Cardiac muscle cell (in vitro differentiated cells and primary cell): Measurements from ENCODE around the gene FEZ2. TPM values are rescaled to one million over a fixed set of nuclear protein-coding genes. Genes with fewer than 3 reads are reported as not detected.

Experiments
- DNase-seq, 2 donors: peaks; one replicate each; pipeline versions ENCODE4 v3.0.0 to v3.0.0-alpha.2; 2010 to 2017; ENCODE audit warnings: low read depth in 1 of 2, low spot score in 1 of 2
- H3K27ac ChIP-seq: fragments of 200-600 bp; sonication (generic); 2 replicates; pipeline ENCODE4 v1.5.1; 2016
- H3K27me3 ChIP-seq: fragments of 200-600 bp; sonication (generic); 2 replicates; pipeline ENCODE4 v1.6.0; 2016; ENCODE audit warnings: control low read depth
- H3K36me3 ChIP-seq: fragments of 200-600 bp; sonication (generic); 2 replicates; pipeline ENCODE4 v1.5.1; 2016; ENCODE audit warnings: control low read depth
- H3K4me1 ChIP-seq: fragments of 200-600 bp; sonication (generic); 2 replicates; pipeline ENCODE4 v1.8.1; 2017; ENCODE audit warnings: low read depth, mild to moderate bottlenecking, mixed run types
- H3K4me3 ChIP-seq: fragments of 200-600 bp; sonication (generic); 2 replicates; pipeline ENCODE4 v1.5.1; 2016; ENCODE audit warnings: mild to moderate bottlenecking
- H3K9me3 ChIP-seq: fragments of 200-600 bp; sonication (generic); 2 replicates; pipeline ENCODE4 v1.5.1; 2017; ENCODE audit warnings: low read depth, mild to moderate bottlenecking, control low read depth
- polyA plus RNA-seq: library from polyadenylated mRNA; unstranded; fragments of >200 nt; fragmentation: Nextera tagmentation; extraction: Ambion mirVana; gene quantifications from 2 replicates; pipeline ENCODE4 v1.2.1, GENCODE V29; 2016
- total RNA-seq: library from RNA; depleted of rRNA; stranded (reverse); fragments of >200 nt; gene quantifications from 2 replicates; pipeline ENCODE4 v1.2.3, GENCODE V29; 2016
- TF ChIP-seq, protein P1 (sequence below): IDR thresholded peaks from 2 replicates; pipeline ENCODE4 v1.5.1; 2012; ENCODE audit warnings: low read depth, mild to moderate bottlenecking, low read length

Gene FEZ2
- total and polyA plus RNA-seq, 2 experiments from 2014 or later, result 10.8 to 17.3 TPM

DNA sequence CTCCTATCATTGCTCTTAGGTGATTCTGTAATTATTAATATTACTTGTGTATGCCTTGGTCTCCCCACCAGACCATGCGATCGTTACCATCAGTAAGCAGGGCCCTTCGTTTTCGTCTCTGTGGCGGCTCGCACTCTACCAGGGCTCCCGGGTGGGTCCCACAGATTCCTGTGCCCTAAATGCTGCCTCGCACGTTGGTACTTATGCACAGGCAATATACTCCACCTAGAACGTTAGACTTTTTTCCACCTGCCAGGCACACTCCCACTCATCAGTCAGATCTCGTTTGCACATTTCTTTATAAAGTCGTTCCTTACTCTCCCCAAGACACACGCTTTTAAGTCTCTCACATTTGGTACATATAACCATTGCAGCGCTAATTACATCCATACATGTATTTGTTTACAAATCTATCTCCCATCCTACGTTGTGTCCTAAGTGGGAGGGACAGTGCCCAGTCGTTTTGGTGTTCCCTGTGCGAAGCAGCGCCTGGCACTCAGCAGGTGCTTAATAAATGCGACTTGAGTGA, 901 bp downstream of the FEZ2 start:
- Histone ChIP-seq H3K4me3 (peak overlapping the region; percentile 94), H3K36me3 (no peaks in the 10 kb centered on the region), H3K4me1 (no peaks in the 10 kb centered on the region), H3K27me3 (no peaks in the 10 kb centered on the region), H3K27ac (peak overlapping the region; percentile 96), H3K9me3 (no peaks in the 10 kb centered on the region)
- TF ChIP-seq, protein P1, sequence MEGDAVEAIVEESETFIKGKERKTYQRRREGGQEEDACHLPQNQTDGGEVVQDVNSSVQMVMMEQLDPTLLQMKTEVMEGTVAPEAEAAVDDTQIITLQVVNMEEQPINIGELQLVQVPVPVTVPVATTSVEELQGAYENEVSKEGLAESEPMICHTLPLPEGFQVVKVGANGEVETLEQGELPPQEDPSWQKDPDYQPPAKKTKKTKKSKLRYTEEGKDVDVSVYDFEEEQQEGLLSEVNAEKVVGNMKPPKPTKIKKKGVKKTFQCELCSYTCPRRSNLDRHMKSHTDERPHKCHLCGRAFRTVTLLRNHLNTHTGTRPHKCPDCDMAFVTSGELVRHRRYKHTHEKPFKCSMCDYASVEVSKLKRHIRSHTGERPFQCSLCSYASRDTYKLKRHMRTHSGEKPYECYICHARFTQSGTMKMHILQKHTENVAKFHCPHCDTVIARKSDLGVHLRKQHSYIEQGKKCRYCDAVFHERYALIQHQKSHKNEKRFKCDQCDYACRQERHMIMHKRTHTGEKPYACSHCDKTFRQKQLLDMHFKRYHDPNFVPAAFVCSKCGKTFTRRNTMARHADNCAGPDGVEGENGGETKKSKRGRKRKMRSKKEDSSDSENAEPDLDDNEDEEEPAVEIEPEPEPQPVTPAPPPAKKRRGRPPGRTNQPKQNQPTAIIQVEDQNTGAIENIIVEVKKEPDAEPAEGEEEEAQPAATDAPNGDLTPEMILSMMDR, result no peak
- peak in 1 of 2 donors; percentile 5 for DNase-seq

DNA sequence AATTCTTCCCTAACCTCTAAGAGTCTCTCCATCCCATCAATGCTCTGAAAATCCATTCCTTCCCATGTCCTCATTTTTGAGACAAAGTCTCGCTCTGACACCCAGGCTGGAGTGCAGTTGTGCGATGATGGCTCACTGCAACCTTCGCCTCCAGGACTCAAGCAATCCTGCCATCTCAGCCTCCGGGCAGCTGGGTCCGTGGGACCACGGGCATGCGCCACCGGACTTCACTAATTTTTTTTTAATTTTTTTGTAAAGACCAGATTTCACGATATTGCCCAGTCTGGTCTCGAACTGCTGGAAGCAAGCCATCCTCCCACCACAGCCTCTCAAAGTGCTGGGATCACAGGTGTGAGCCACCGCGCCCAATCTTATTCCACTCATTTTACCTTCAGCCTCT, 1.6 kb downstream of the FEZ2 start:
- H3K27me3 ChIP-seq, result no peaks in the 10 kb centered on the region
- H3K9me3 ChIP-seq, result no peaks in the 10 kb centered on the region
- no peak overlapping the region for H3K27ac ChIP-seq
- DNase-seq, result no peak
- H3K36me3 ChIP-seq, result no peaks in the 10 kb centered on the region
- TF ChIP-seq, protein P1, result no peak
- H3K4me1 ChIP-seq, result no peaks in the 10 kb centered on the region
- H3K4me3 ChIP-seq, result no peak overlapping the region

DNA sequence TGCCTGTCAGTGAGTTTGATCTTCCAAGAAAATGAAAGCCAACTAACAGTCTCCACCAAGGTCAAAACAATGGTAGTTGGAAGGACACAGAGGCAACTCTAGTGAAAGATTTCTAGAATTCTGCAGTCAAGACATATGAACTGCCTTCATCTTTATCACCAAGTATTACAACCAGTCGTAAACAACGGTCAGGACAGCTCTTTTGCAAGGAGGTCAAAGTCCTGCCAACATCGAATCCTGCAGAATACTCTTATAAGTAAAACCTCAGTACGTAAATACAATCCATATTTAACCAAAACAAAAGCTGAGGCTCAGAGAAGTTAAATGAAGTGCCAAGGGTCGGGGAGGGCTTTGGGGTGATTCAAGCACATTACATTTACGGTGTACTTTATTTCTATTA, 3.1 kb downstream of the FEZ2 start:
- Histone ChIP-seq H3K4me1 (no peaks in the 10 kb centered on the region), H3K27ac (no peak overlapping the region), H3K36me3 (no peaks in the 10 kb centered on the region), H3K27me3 (no peaks in the 10 kb centered on the region), H3K9me3 (no peaks in the 10 kb centered on the region), H3K4me3 (no peak overlapping the region)
- TF ChIP-seq, protein P1, result no peak
- no peak for DNase-seq

DNA sequence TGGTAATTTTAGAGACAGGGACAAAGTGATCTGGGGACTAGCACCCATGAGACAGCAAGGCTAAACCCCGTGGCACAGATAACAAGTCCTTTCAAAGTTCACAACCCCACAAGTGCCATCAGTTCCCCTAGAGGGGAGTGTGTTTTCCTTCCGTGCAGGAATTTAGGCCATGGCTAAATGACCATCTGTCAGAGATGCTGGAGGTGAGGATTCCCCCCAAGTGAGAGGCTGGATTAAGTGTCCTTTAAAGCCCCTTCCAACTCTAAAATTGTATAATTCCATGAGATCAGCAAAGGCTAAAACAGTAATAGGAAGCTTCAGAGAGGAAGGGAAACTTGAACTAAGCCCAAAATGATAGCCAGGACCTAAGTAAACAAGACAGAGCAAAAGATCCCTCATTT, 8.7 kb downstream of the FEZ2 start:
- TF ChIP-seq, protein P1, result no peak
- Histone ChIP-seq H3K36me3 (no peaks in the 10 kb centered on the region), H3K4me1 (peaks cover 8% of the 10 kb centered on the region), H3K4me3 (no peak overlapping the region), H3K27ac (peak overlapping the region; percentile 42), H3K9me3 (no peaks in the 10 kb centered on the region), H3K27me3 (no peaks in the 10 kb centered on the region)
- DNase-seq, result peak in 1 of 2 donors; percentile 18

DNA sequence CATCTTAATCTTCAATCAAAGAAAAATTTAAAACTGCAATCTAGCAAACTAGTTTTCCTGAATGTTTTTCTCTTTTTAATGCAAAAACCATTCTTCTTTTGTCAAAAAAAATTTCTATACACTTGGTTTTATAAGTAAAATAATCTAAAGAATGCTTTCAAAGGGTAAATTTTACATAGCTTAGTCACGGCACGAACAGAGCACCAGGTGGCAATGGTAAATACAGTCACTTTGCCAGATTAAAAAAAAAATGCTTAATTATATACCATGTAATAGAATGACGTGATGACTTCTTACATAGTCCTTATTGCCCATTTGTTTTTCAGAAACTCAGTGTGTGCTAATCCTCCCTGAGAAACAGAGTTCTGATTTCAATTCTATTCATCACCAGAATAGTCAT, 10.4 kb downstream of the FEZ2 start:
- H3K4me3 ChIP-seq, result no peak overlapping the region
- DNase-seq, result no peak
- H3K27me3 ChIP-seq, result no peaks in the 10 kb centered on the region
- H3K4me1 ChIP-seq, result peaks cover 8% of the 10 kb centered on the region
- TF ChIP-seq, protein P1, result no peak
- H3K36me3 ChIP-seq, result no peaks in the 10 kb centered on the region
- H3K9me3 ChIP-seq, result no peaks in the 10 kb centered on the region
- no peak overlapping the region for H3K27ac ChIP-seq
